Skin epidermis (tissue), 12 donors: Measurements from ENCODE around the gene RPL21.

Source experiments
- H3K27ac ChIP-seq, 21 experiments: fragments of 200-600 bp; sonication (generic) in 11 of 21; one replicate each; pipeline ENCODE4 v1.5.0; 2020; ENCODE audit warnings: mild to moderate bottlenecking in 3 of 21, inconsistent platforms in 2 of 21, moderate library complexity in 2 of 21
- H3K4me3 ChIP-seq, 7 experiments: fragments of 200-600 bp; sonication (generic) in 2 of 7; one replicate each; pipeline ENCODE4 v1.5.0; 2020; ENCODE audit warnings: inconsistent platforms in 2 of 7, mild to moderate bottlenecking in 2 of 7, moderate library complexity in 1 of 7

RPL21 gene

DNA sequence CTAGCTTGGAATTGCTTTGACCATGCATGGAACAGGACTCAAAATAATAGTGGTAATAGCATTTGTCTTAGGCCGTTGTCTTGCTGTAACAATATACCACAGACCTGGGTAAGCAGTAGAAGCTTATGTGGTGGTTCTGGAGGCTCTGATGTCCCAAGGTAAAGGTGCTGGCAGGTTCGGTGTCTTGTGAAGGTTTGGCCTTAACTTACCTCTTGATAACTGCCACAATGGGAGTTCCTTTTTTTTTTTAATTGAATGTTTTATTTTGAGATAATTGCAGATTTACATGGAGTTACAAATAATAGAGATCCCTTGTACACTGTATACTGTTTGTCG, 5.8 kb downstream of the RPL21 start:
- Histone ChIP-seq H3K27ac (no peak overlapping the region), H3K4me3 (no peak overlapping the region)

DNA sequence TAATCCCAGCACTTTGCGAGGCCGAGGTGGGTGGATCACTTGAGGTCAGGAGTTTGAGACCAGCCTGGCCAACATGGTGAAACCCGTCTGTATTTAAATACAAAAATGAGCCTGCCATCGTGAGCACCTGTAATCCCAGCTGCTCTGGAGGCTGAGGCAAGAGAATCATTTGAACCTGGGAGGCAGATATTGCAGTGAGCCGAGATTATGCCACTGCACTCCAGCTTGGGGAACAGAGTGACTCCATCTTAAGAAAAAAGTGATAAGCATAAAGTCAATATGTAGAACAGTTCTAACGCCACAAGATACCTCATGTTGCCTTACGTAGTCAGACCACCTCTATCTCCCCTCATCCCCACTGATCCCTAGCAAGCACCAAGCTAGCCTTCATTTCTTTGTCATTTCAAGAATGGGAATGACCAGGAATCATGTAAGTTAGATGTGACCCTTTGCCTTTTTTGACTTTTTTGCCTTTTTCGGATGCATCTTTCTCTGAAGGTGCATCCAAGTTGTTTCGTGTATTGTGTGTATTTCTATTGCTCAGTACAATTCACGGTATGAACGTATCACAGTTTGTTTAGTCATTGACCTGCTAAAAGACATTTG, 6.4 kb downstream of the RPL21 start:
- H3K27ac ChIP-seq, result no peak overlapping the region
- H3K4me3 ChIP-seq, result no peak overlapping the region

DNA sequence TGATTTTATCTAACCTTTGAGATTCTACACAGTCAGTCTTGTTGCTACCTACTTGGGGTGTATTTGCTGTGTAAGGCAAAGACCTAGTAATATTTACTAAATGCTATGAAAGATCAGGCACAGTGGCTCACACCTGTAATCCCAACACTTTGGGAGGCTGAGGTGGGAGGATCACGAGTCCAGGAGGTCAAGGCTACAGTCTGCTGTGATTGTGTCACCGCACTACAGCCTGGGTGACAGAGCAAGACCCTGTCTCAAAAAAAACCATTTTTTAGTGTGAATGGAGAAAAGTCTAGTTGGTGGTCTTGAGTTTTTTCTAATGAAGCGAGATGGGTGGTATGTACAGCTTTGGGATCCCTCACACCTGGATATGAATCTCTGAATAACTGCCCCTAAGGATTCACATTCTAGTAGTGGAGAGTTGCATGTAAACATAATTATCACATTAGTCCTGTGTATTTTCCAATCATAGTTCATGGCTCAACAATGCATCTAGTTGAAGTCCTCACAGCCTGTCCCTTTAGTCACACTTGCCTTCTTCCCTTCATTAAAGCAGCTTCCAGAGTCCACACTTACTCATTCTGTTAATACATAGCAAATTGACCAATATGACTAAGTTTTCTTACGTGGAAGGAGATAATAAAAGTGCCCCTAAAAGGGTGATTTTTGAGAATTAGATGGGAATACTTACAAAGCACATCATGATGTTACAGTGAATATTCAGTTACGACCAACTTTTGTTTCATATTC, 7.5 kb downstream of the RPL21 start:
- no peak overlapping the region for H3K4me3 ChIP-seq
- no peak overlapping the region for H3K27ac ChIP-seq

DNA sequence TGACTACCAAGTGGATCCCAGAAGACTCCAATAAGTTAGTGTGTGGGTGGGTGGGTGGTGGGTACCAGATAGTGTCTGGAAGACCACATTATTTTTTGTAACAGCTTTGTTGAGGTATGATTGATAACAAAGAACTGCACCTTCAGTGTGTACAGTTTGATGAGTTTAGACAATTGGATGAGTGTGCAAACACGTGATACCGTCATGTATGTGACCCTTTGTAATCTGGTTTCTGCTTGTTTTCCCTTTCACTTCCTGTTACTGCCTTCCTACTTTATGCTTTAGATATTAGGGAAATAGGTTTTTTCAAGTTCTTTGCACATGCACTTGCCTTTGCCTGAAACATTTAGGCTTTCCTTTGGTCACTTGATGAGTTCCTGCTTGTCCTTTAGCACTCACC, 8.5 kb downstream of the RPL21 start:
- peak overlapping the region in 3 of 21 experiments; percentile 31 to 63 (median 49) for H3K27ac ChIP-seq
- H3K4me3 ChIP-seq, result no peak overlapping the region

DNA sequence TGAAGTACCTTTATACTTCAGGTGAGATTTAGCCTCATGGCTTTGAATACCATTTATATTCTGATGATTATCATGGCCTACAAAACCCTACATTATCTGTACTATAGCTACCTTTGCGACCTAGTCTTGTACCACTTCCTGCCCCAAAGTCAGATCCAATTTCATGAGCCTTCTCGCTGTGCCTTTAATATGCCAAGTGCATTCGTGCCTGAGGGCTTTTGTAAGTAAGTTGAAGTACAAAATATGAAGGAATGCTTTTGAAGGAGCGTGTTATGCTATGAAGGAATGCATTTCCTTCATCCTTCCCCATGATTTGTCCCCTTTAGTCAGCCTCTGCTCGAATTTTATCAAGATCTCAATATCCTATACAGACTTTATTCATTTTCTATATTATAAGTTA, 10.0 kb downstream of the RPL21 start:
- H3K27ac ChIP-seq, result no peak overlapping the region

DNA sequence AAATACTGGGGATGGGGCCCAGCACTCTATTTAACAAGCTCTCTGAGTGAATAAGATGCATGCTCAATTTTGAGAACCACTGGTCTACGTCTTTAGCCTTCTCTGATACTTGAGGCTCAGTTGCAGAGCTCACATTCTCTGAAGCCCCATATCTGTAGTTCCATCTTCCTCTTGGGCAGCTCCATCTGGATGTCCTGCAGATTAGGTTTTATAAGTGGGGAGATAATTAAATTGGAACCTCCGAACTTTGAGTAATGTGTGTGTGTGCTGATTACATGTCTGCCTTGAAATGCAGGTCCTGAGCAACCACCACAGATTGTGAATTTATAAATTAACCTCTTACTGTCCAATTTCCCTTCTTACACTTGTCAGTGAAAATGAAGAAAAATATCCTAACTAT, 12.1 kb downstream of the RPL21 start:
- Histone ChIP-seq H3K27ac (no peak overlapping the region), H3K4me3 (no peak overlapping the region)

More for the DNA sequence above, 10.0 kb downstream of the RPL21 start:
- H3K4me3 ChIP-seq, result no peak overlapping the region

DNA sequence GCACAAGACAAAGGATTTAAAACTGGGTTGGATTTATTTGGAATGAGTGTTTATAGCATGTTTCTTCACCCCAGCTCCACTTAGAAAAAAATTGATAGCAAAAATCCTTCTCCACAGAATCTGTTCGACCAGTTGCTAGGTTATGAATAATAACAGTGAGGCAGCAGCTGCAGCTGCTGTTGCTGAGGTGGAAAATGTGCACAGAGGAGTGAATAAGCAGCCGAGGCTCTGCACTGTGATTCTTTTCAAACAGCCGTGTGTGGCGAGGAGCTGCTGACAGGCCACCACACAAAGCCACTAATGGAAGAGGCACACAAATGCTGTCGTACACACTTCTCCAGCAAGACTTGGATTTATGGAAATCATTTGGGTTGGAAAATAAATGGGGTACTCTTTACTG, 12.8 kb downstream of the RPL21 start:
- H3K27ac ChIP-seq, result peak overlapping the region in 1 of 21 experiments; percentile 7
- no peak overlapping the region for H3K4me3 ChIP-seq

DNA sequence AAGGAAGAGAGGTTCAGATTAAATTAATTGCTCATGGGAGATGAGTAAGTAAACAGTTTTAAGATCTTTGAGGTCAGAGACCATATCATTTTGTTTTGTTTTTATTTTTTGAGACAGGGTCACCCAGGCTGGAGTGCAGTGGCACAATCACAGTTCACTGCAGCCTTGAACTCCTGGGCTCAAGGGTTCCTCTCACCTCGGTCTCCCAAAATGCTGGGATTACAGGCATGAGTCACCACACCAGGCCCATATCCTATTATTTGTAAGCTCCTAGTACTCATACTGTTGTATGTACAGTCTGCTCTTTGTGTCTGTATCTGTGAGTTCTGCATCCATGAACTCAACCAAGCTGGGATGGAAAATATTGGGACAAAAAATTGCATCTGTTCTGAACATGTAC, 13.3 kb downstream of the RPL21 start:
- Histone ChIP-seq H3K27ac (peak overlapping the region in 1 of 21 experiments; percentile 7), H3K4me3 (no peak overlapping the region)

DNA sequence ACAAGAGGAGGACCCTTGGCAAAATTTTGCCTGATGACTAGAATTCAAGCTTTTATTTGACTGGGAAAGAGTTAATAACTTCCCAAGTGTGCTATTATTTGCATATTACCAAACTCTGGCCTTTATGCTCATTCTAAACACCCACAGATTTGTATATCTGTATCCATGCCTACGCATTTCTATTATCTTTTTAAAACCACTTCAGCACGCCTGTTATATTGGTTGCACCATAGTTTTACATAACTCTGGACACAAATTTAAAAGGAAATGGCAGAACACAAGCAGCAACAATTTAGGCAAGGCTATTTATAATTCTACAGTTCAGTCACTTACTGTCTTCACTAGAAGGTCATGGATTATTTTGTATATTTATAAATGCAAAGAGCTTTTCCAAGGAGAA, 15.6 kb downstream of the RPL21 start:
- H3K27ac ChIP-seq, result peak overlapping the region in 1 of 21 experiments; percentile 61

DNA sequence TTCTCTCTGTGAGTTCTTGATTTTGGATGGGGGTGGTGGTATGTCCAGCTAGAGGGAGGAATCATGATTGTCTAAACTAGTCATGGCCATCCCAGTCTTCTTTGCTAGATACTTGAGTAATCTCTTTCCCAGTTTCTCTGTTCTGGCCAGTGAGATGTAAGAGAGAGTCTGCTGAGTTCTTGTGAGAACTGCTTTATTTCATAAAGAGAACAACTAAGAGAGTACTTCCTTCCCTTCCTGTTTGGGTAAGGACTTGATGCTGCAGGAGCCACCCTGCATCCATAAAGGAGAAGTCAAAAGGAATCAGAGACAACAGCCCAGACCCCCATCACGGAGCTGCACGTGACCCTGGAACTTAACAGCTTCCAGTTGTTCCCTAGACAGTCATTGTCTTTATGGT, 16.2 kb downstream of the RPL21 start:
- H3K27ac ChIP-seq, result peak overlapping the region in 1 of 21 experiments; percentile 61

More for the DNA sequence above, 15.6 kb downstream of the RPL21 start:
- H3K4me3 ChIP-seq, result no peak overlapping the region

DNA sequence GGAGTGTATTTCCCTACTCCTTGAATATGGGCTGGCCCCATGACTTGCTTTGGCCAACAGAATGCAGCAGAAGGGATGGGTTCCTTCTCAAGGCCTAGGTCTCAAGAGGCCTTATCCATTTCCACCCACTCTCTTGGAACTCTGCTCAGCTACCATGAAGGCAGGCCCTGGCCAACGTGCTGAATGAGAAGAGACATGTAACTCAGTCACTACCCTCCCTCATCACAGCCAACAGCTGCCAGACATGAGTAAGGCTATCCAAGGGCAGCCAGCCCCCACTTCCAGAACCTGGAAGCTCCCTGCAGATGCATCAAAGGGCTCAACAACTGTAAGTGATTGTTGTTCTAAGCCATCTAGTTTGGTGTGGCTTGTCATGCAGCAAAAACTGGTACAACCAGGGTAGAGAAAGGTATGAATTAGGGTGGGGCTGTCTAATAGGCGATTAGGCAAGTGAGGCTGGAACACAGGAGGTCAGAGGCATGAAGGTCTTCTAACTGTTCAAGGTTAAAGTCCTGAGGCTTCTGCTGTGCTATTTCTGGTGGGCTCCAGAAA, 17.8 kb downstream of the RPL21 start:
- Histone ChIP-seq H3K4me3 (no peak overlapping the region), H3K27ac (peak overlapping the region in 1 of 21 experiments; percentile 15)

More for the DNA sequence above, 16.2 kb downstream of the RPL21 start:
- H3K4me3 ChIP-seq, result no peak overlapping the region

DNA sequence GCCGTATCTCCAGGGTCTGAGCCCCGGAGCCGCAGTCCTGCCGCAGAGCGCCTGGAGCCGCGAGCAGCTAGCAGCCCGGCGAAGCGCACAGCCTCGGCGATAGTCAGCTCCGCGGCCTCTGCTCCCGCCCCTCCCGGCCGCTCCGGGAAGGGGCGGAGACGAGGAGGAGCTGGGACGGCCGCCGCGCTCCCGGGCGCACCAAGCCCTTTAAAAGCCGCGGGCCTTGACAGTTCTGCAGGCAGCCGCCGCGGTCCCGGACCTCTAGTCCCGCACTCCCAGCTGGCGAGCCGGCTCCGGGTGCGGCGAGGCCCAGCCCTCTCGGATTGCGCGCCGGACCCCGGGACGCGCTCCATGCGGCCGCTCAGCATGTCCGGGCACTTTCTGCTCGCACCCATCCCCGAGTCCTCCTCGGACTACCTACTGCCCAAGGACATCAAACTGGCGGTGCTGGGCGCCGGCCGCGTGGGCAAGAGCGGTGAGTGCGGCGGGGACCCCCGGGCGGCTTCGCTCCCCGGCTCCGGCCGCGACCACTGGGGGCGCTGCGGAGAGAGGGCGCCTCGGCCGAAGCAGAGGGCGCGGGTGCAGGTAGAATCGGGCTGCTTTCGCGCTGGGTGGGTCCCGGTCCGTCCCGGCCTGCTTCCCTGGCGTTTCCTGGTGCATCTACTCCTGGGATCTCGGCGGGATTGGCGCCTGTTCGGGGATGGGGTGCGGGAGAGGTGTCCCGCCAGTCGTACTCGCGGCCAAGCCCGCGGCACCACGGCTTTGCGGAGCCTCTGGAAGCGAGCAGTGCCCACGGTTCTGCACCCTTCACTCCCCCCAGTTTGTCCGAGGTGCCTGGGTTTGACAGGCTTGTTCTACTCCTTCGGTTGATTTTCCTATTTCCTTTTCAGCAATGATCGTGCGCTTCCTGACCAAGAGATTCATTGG, 19.5 kb downstream of the RPL21 start, which contains the start of gene RASL11A:
Gene RASL11A, plus strand, starts transcription at position 237 of the 927 bp plus-strand sequence. Its CDS starts 115 bp downstream, at position 352.
- Histone ChIP-seq H3K4me3 (peak within 1 kb of the TSS; percentile 75 to 96 (median 84)), H3K27ac (peak within 1 kb of the TSS in 20 of 21 experiments; percentile 63 to 90 (median 82))

DNA sequence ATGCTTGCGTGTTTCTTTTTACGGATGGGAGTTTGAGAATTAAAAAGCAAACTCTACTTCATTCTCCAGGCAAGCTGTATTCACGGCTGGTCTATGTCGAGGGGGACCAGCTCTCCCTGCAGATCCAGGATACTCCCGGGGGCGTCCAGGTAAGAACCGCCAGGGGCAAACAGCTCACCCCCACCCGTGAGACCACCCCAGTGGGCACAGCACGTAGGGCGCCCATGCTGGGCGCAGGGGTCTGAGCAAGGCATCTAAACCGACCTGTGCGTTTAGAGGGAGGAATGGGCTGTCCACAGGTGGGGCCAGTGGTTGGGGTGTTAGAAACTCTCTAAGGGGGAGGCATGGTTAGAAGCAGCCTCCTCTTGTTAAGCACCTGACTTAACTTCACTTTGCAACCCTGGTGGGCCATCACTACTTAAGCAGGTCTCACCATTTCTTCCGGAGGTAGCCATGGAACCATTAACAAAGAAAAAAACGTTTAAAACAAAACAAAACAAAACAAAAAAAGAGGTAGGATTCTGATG, 20.3 kb downstream of the RPL21 start:
- peak overlapping the region; percentile 75 to 96 (median 84) for H3K4me3 ChIP-seq
- H3K27ac ChIP-seq, result peak overlapping the region in 12 of 21 experiments; percentile 35 to 89 (median 79)

DNA sequence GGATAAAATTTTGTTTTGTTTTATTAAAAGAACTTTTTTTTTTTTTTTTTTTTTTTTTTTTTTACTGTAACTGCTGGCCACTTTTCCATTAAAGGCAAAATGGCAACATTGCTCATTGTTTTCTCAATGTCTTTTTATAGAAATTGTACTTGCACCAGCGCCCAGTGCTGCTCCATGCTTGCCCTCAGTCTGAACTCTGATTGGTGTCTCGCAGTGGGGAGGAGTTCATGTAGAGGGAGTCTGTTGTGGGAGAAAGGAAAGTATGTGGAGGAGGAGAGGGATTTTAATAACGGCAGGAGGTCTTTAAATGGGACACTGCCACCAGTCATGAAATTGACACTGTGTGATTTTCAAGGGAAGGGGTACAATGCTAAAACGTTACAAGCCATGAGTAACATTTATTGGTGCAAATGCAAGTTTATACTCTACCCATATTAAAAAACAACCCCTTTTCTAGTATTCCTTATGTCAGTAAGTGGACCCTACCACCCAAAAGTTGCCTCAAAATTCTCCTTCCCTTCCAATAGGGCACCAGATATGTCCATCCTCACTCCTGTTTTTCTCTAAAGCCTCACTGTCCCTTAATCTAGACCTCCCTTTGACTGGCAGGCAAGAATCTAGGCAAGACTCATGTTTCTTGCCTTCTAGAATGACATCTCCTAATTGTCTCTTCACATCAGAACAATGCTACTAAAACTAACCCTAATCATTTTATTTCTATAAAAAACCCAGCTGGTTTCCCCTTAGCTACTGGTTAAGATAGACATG, 22.5 kb downstream of the RPL21 start:
- no peak overlapping the region for H3K4me3 ChIP-seq
- H3K27ac ChIP-seq, result no peak overlapping the region

DNA sequence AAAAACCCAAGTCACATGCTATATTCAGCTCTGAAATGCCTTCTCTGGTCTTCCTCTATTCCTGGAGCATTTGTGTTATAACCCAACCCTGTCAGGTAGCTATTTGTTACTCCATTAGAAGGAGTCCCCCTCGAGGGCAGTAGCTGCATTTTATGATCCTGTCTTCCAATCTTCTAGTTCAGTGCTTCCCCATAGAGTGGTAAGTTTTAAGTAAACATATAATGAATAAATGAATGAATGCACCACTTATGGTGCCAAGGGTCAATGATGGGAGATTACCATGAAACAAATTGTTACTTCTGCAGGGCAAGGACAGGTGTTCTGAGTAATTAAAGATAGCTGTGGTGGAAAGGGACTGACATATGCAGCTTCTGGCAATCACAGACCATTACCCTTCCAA, 23.3 kb downstream of the RPL21 start:
- Histone ChIP-seq H3K4me3 (no peak overlapping the region), H3K27ac (no peak overlapping the region)

DNA sequence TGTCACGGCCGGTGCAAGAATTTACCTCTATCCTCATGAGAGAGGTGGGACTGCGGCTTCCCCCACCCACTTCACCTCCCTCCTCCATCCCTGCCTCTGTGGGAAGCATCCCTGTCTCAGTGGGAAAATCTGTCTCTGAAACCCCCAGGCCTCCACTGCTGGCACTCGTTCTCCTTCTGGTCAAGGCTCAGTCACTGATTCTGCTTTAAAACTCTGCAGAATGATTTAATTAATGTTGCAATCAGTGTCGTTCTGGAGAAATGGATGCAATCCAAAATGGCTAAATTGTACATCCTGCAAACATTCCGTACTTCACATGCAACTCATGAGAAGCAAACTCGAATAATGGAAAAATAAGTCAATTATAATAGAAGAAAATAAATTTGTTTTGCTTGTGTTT, 24.8 kb downstream of the RPL21 start:
- Histone ChIP-seq H3K4me3 (no peak overlapping the region), H3K27ac (peak overlapping the region in 2 of 21 experiments; percentile 11 to 30)

DNA sequence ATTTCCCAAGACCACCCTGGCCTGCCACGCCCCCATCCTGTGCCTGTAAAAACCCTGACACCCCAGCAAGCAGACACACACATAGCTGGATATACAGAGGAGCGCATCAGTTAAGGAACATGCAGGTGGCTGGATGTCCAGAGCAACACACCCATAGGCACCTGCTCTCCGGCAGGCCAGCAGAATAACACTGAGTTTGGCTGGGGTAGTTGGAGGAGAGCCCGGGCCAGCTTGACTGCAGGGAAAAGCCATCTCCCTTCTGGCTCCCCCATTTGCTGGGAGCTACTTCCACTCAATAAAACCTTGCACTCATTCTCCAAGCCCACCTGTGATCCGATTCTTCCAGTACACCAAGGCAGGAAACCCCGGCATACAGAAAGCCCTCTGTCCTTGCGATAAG, 28.1 kb downstream of the RPL21 start:
- Histone ChIP-seq H3K4me3 (no peak overlapping the region), H3K27ac (no peak overlapping the region)

DNA sequence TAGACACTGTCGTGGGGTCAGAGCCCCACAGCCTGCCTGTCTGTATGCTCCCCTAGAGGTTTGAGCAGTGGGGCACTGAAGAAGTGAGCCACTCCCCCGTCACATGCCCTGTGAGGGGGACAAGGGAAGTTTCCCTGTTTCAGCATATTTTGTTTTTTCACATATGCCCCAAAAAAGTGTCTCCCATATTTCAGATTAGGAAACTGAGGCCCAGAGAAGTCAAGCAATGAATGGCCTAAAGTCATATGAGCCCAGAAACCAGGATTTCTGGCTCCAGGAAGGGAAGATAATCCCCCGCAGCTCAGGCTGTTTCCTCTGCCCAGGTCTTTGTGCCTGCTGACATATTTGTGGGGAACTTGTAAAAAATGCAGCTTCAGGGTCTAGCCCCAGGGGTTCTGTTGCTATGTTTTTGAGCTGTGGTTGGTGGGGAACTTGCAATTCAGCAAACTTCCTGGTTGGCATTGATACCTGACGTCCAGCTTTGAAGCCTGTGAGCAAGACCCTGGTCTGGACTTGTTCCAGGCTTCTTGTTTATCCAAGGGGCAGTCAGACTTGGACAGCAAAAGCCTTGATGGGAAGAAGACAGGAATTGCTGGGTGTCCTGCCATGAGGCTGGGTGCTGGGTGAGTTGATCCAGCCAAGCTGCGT, 28.8 kb downstream of the RPL21 start:
- H3K27ac ChIP-seq, result no peak overlapping the region
- no peak overlapping the region for H3K4me3 ChIP-seq
